Trophoblast cell (in vitro differentiated cells and primary cell): Measurements from ENCODE around the gene FBXO42.

Experiments
- DNase-seq, 2 donors: peaks; one replicate each; pipeline ENCODE4 v3.0.0-alpha.2; 2016
- H2AFZ ChIP-seq: 2 replicates; pipeline ENCODE4 v1.6.1; 2013; ENCODE audit warnings: low read length, moderate library complexity, mild to moderate bottlenecking; ENCODE audit not compliant: insufficient read depth, poor library complexity
- H2AK5ac ChIP-seq: 2 replicates; pipeline ENCODE4 v1.6.1; 2013; ENCODE audit warnings: mild to moderate bottlenecking, low read length
- H2BK120ac ChIP-seq: 2 replicates; pipeline ENCODE4 v1.6.1; 2013; ENCODE audit warnings: low read length, mild to moderate bottlenecking, moderate library complexity; ENCODE audit not compliant: insufficient read depth, poor library complexity
- H2BK12ac ChIP-seq: 2 replicates; pipeline ENCODE4 v1.6.1; 2013; ENCODE audit warnings: mild to moderate bottlenecking, low read length, moderate library complexity
- H2BK5ac ChIP-seq: 2 replicates; pipeline ENCODE4 v1.6.1; 2013; ENCODE audit warnings: low read length, low read depth, moderate library complexity, mild to moderate bottlenecking; ENCODE audit not compliant: poor library complexity
- H3K14ac ChIP-seq: 2 replicates; pipeline ENCODE4 v1.6.1; 2013; ENCODE audit warnings: mild to moderate bottlenecking, low read length
- H3K18ac ChIP-seq: 2 replicates; pipeline ENCODE4 v1.6.1; 2013; ENCODE audit warnings: mild to moderate bottlenecking, low read length
- H3K23ac ChIP-seq: 2 replicates; pipeline ENCODE4 v1.6.1; 2013; ENCODE audit warnings: low read length
- H3K27ac ChIP-seq: 2 replicates; pipeline ENCODE4 v1.5.1; 2013; ENCODE audit warnings: low read depth, mild to moderate bottlenecking, inconsistent platforms, low read length, moderate library complexity
- H3K27me3 ChIP-seq: 2 replicates; pipeline ENCODE4 v1.6.1; 2013; ENCODE audit warnings: inconsistent platforms, mild to moderate bottlenecking, low read length, moderate library complexity; ENCODE audit not compliant: insufficient read depth
- H3K36me3 ChIP-seq, 2 experiments: 1 replicate in 1 of 2; 2 replicates in 1 of 2; pipeline ENCODE4 v1.6.1; 2013; ENCODE audit warnings: low read length in 2 of 2, mild to moderate bottlenecking in 2 of 2, moderate library complexity in 1 of 2; ENCODE audit not compliant: insufficient read depth in 2 of 2, control insufficient read depth in 1 of 2
- H3K4ac ChIP-seq: 2 replicates; pipeline ENCODE4 v1.6.1; 2013; ENCODE audit warnings: low read depth, mild to moderate bottlenecking, low read length, moderate library complexity
- H3K4me1 ChIP-seq, 2 experiments: 1 replicate in 1 of 2; 2 replicates in 1 of 2; pipeline ENCODE4 v1.6.1; 2013; ENCODE audit warnings: low read length in 2 of 2, mild to moderate bottlenecking in 2 of 2, moderate library complexity in 1 of 2; ENCODE audit not compliant: insufficient read depth in 2 of 2, control insufficient read depth in 1 of 2
- H3K4me2 ChIP-seq: 2 replicates; pipeline ENCODE4 v1.6.1; 2013; ENCODE audit warnings: inconsistent platforms, mild to moderate bottlenecking, low read length, moderate library complexity
- H3K4me3 ChIP-seq: 2 replicates; pipeline ENCODE4 v1.5.1; 2013; ENCODE audit warnings: mild to moderate bottlenecking, low read depth, low read length, inconsistent platforms
- H3K79me1 ChIP-seq: one replicate; pipeline ENCODE4 v1.6.1; 2013; ENCODE audit warnings: low read length
- H3K79me2 ChIP-seq: 2 replicates; pipeline ENCODE4 v1.6.1; 2013; ENCODE audit warnings: low read length, mild to moderate bottlenecking; ENCODE audit not compliant: control insufficient read depth, insufficient read depth, poor library complexity
- H3K9ac ChIP-seq: 2 replicates; pipeline ENCODE4 v1.6.1; 2013; ENCODE audit warnings: mild to moderate bottlenecking, low read length
- H3K9me3 ChIP-seq: 2 replicates; pipeline ENCODE4 v1.6.1; 2013; ENCODE audit warnings: low read depth, mild to moderate bottlenecking, control low read depth, inconsistent platforms, low read length; ENCODE audit not compliant: insufficient read depth
- H4K12ac ChIP-seq: 2 replicates; pipeline ENCODE4 v1.6.1; 2013; ENCODE audit warnings: low read depth, mild to moderate bottlenecking, low read length, moderate library complexity
- H4K8ac ChIP-seq: 2 replicates; pipeline ENCODE4 v1.6.1; 2013; ENCODE audit warnings: low read depth, mild to moderate bottlenecking, low read length, moderate library complexity
- H4K91ac ChIP-seq: one replicate; pipeline ENCODE4 v1.6.1; 2013; ENCODE audit warnings: low read depth, mild to moderate bottlenecking, low read length, moderate library complexity
- WGBS: extraction: QIAGEN DNeasy Blood & Tissue Kit; methylation state at CpG from one replicate; pipeline ENCODE4 v1.1.7; 2013; ENCODE audit warnings: missing lambda C conversion rate; ENCODE audit not compliant: insufficient read length, insufficient coverage; ENCODE audit errors: extremely low coverage; 5-methylcytosine and 5-hydroxymethylcytosine counted together

The FBXO42 gene

GRCh38 chr1:16199700-16200099 is 152.6 kb downstream of the FBXO42 start:
- H3K18ac ChIP-seq = no peak overlapping the region
- no peak overlapping the region for H2AK5ac ChIP-seq
- H3K79me2 ChIP-seq = no peaks in the 10 kb centered on the region
- no peaks in the 10 kb centered on the region for H3K9me3 ChIP-seq
- no peak overlapping the region for H3K23ac ChIP-seq
- H4K8ac ChIP-seq = no peak overlapping the region
- no peak overlapping the region for H2AFZ ChIP-seq
- no peak overlapping the region for H3K4me3 ChIP-seq
- H2BK5ac ChIP-seq = no peak overlapping the region
- DNase-seq = no peak
- no peak overlapping the region for H2BK12ac ChIP-seq
- no peak overlapping the region for H4K12ac ChIP-seq
- H3K27ac ChIP-seq = no peak overlapping the region
- no peaks in the 10 kb centered on the region for H3K27me3 ChIP-seq
- H3K4me1 ChIP-seq = no peaks in the 10 kb centered on the region
- no peak overlapping the region for H4K91ac ChIP-seq
- H3K4ac ChIP-seq = no peak overlapping the region
- no peak overlapping the region for H3K14ac ChIP-seq
- 88% methylated on average over 1 of the region's 4 CpGs for WGBS
- no peak overlapping the region for H2BK120ac ChIP-seq
- no peaks in the 10 kb centered on the region for H3K79me1 ChIP-seq
- H3K4me2 ChIP-seq = no peak overlapping the region
- H3K36me3 ChIP-seq = peaks cover 31 to 39% of the 10 kb centered on the region in 2 experiments
- no peak overlapping the region for H3K9ac ChIP-seq

GRCh38 chr1:16199157-16199501 is 153.2 kb downstream of the FBXO42 start:
- Histone ChIP-seq H2BK120ac (no peak overlapping the region), H3K23ac (no peak overlapping the region), H3K4ac (no peak overlapping the region), H3K4me3 (no peak overlapping the region), H3K27me3 (no peaks in the 10 kb centered on the region), H3K27ac (no peak overlapping the region), H2AK5ac (no peak overlapping the region), H3K9me3 (no peaks in the 10 kb centered on the region), H4K91ac (no peak overlapping the region), H2BK5ac (no peak overlapping the region), H3K18ac (no peak overlapping the region), H4K12ac (no peak overlapping the region), H3K9ac (no peak overlapping the region), H2BK12ac (no peak overlapping the region), H3K4me1 (no peaks in the 10 kb centered on the region), H3K36me3 (peaks cover 26 to 34% of the 10 kb centered on the region in 2 experiments), H3K79me2 (no peaks in the 10 kb centered on the region), H3K4me2 (no peak overlapping the region), H4K8ac (no peak overlapping the region), H3K14ac (no peak overlapping the region), H3K79me1 (no peaks in the 10 kb centered on the region), H2AFZ (no peak overlapping the region)
- WGBS = no CpG with 5 or more reads among the region's 1 CpG
- no peak for DNase-seq

- no peak overlapping the region for H2BK5ac ChIP-seq
- no peak overlapping the region for H3K23ac ChIP-seq
- no peak overlapping the region for H2BK120ac ChIP-seq
- no peak overlapping the region for H3K4me2 ChIP-seq
- WGBS = no CpG with 5 or more reads among the region's 8 CpGs
- no peaks in the 10 kb centered on the region for H3K4me1 ChIP-seq
- H3K9me3 ChIP-seq = no peaks in the 10 kb centered on the region
- H2BK12ac ChIP-seq = no peak overlapping the region
- no peak overlapping the region for H4K8ac ChIP-seq
- H2AFZ ChIP-seq = no peak overlapping the region
- no peak overlapping the region for H4K12ac ChIP-seq
- H3K18ac ChIP-seq = no peak overlapping the region
- no peak overlapping the region for H4K91ac ChIP-seq
- no peak overlapping the region for H3K9ac ChIP-seq
- no peaks in the 10 kb centered on the region for H3K79me2 ChIP-seq
- H3K79me1 ChIP-seq = no peaks in the 10 kb centered on the region
- no peak overlapping the region for H3K27ac ChIP-seq
- no peak overlapping the region for H3K14ac ChIP-seq
- H3K36me3 ChIP-seq = peaks cover 26 to 32% of the 10 kb centered on the region in 2 experiments
- H2AK5ac ChIP-seq = no peak overlapping the region
- H3K4me3 ChIP-seq = no peak overlapping the region
- no peaks in the 10 kb centered on the region for H3K27me3 ChIP-seq
- no peak overlapping the region for H3K4ac ChIP-seq
- DNase-seq = no peak
Measured at GRCh38 chr1:16198444-16199156, 153.7 kb downstream of the FBXO42 start.

- Histone ChIP-seq H2BK12ac (no peak overlapping the region), H2AFZ (no peak overlapping the region), H3K4me3 (no peak overlapping the region), H4K8ac (no peak overlapping the region), H2AK5ac (no peak overlapping the region), H3K4ac (no peak overlapping the region), H3K79me1 (no peaks in the 10 kb centered on the region), H4K91ac (no peak overlapping the region), H3K4me2 (no peak overlapping the region), H4K12ac (no peak overlapping the region), H2BK5ac (no peak overlapping the region), H3K27me3 (no peaks in the 10 kb centered on the region), H3K36me3 (peaks cover 18 to 20% of the 10 kb centered on the region in 2 experiments), H3K18ac (no peak overlapping the region), H3K27ac (no peak overlapping the region), H3K9ac (no peak overlapping the region), H3K23ac (no peak overlapping the region), H3K79me2 (no peaks in the 10 kb centered on the region), H3K14ac (no peak overlapping the region), H3K9me3 (no peaks in the 10 kb centered on the region), H2BK120ac (no peak overlapping the region), H3K4me1 (no peaks in the 10 kb centered on the region)
- WGBS = no CpG with 5 or more reads among the region's 3 CpGs
- DNase-seq = no peak
Measured at GRCh38 chr1:16196874-16197273, 155.4 kb downstream of the FBXO42 start.
